NOMO-1 (cell line): Measurements from ENCODE around the gene FAM237B.
"Not testable (repeated sequence)": the region's sequence is repeated elsewhere in the genome, so short reads cannot be mapped to it uniquely, and the experiment has no call there.

Experiments used
- DNase-seq, 2 experiments: peaks; one replicate each; lab custom pipeline; 2025; ENCODE audit not compliant: unreplicated experiment in 2 of 2; lab: John Stamatoyannopoulos, UW

The FAM237B gene

GRCh38 chr7:90320801-90321494, at the start of gene FAM237B:
Gene FAM237B, minus strand, starts transcription at chr7:90321304. Its CDS starts 1,556 bp downstream, at chr7:90319748.
- peak in 1 of 2 experiments; percentile 34 for DNase-seq

GRCh38 chr7:90351987-90352386, 30.9 kb upstream of the FAM237B start:
- DNase-seq, result no peak

- not testable (repeated sequence) for DNase-seq
Measured at GRCh38 chr7:90350032-90350431, 28.9 kb upstream of the FAM237B start.

GRCh38 chr7:90349305-90349704, 28.2 kb upstream of the FAM237B start:
- no peak for DNase-seq

DNA sequence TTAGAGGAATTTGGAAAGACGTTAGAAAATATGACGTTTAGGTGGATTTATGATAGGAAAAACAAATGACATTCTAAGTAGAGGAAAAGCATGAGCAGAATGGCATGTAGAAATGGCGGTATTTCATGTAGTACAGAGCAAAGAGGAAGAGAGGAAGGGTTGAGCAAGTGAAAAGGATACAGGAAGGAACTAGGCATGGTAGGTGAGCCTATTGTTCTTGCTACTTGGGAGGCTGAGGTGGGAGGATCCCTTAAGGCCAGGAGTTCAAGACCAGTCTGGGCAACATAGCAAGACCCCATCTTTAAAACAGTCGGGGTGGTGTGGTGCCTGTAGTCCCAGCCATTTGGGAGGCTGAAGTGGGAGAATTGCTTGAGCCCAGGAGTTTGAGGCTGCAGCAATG, 26.7 kb upstream of the FAM237B start:
- peak; percentile 65 to 88 for DNase-seq

- DNase-seq, result peak; percentile 100
Measured at GRCh38 chr7:90346336-90347125, 25.4 kb upstream of the FAM237B start, which contains the start of gene GTPBP10. Gene GTPBP10, plus strand, starts transcription at chr7:90346716. Its CDS starts 26 bp downstream, at chr7:90346742.

DNA sequence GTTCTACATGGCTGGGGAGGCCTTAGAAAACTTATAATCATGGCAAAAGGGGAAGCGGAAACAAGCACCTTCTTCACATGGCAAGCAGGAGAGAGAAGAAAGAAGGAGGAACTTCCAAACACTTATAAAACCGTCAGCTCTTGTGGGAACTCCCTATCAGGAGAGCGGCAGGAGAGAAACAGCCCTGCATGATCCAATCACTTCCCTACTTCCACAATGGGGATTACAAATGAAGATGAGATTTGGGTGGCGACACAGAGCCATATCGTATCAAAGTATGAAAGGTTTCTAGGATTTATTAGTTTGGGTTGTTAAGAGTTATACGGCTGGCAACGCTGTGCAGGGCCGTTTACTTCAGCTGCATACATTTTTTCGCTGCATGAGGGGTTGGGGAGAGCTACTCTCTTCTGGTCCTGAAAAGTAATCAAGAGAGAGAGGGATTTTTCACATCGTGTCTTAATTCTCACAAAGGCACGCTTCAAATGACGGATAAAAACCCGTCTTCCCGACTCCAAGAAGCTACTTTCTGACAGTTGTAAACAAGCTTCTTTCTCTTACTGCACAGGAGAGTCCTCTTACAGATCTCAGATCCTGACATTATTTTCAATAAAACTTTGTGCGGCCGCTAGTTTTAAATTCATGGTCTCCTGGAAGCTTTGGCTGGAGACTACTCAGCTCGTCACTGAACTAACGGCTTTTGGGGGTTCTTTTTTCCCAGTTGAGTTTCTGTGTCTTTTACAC, 24.7 kb upstream of the FAM237B start:
- DNase-seq, result peak; percentile 32 to 86

DNA sequence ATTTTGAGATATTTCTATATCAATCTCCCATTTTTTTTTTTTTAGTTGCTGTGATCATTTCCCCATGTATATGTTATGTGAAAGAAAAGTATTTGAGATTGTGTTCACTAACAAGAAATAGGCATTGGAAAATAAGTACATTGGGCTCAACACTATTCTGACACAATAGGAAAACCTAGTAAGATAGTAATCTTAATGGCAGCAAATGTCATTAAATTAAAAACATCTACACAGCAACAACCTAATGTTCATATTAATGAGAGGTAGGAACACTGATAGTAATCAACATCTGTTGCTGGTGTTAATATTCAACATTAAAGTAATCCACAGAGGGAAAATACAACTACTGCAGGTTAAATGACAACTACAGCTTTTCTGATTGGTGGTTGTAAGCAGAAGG, 23.9 kb upstream of the FAM237B start:
- no peak for DNase-seq

DNA sequence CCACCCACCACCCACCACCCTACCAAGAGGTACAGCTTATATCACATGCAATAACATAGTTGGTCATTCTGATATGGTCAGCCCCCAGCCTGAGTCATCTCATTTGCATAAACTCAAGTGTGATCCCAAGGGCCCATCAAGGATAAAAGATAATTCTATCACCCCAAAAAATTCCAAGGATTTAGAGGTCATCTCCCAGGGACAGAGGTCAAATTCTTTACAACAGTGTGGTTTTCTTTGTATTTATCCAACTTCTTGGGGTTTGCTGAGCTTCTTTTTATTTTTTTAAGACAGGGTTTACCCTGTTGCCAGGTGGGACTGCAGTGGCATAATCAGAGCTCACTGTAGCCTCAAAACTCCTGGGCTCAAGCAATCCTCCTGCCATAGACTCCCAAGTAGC, 16.0 kb upstream of the FAM237B start:
- no peak for DNase-seq

DNA sequence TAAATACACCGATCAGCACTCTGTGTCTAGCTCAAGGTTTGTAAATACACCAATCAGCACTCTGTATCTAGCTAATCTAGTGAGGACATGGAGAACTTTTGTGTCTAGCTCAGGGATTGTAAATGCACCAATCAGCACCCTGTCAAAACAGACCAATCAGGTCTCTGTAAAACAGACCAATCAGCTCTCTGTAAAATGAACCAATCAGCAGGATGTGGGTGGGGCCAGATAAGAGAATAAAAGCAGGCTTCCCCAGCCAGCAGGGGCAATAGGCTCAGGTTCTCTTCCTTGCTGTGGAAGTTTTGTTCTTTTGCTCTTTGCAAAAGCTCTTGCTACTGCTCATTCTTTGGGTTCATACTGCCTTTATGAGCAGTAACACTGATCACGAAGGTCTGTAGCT, 13.8 kb upstream of the FAM237B start:
- DNase-seq, result not testable (repeated sequence)

GRCh38 chr7:90334193-90334843, 13.2 kb upstream of the FAM237B start:
- DNase-seq, result no peak

DNA sequence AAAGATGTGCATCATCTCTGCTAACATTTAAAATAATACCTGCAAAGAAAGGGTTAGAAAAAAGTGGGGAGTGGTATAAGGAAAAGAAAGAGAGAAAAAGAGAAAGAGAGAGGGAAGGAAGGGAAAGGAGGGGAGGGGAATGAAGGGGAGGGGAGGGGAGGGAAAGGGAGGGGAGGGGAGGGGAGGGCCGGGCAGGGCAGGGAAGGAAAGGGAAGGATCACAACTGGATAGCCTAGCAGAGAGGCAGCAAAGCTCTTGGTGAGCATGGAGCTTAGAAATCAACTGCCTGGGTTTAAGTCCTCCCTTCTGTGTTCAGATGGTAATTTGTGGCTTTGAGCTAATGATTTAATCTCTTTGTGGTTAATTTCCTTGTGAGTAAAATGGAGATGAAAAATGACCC, 5.4 kb upstream of the FAM237B start:
- DNase-seq, result no peak

DNA sequence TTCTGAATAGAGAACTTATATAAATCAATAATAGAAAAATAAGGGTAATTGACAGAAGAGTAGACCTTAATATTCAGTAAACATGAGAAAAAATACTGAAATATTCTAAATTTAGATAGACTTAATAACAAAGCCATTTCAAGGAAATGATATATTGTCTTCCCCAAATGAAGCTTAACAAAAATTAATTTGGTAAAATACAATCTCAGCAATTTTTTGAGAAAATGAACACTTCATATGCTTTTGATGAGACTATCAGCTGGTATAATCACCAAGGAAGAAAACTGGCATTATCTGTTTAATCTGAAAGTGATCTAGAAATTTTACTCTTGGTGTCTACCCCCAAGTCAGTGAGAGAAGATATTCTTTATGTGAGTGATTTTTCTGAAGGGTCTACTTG, 1.7 kb upstream of the FAM237B start:
- DNase-seq, result no peak

GRCh38 chr7:90320418-90320800, 695 bp downstream of the FAM237B start:
- peak in 1 of 2 experiments; percentile 45 for DNase-seq

DNA sequence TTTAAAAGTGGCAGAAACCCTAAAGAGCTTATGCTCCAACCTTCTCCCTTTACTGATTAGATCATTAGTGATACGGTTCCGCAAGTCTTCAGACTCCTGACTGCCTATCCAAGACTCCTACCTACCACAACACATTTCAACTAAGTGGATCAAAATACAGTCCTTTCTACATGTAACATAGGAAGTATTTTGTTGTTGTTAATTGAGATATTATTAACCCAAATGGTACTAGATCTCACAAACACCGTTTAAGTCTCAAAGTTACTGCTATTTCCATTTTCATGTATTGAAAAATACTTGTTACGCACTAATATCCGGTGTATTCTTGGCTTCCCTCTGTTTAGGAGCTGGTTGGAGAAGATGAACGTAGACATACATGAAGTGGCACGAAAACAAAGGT, 1.1 kb downstream of the FAM237B start:
- DNase-seq, result no peak

DNA sequence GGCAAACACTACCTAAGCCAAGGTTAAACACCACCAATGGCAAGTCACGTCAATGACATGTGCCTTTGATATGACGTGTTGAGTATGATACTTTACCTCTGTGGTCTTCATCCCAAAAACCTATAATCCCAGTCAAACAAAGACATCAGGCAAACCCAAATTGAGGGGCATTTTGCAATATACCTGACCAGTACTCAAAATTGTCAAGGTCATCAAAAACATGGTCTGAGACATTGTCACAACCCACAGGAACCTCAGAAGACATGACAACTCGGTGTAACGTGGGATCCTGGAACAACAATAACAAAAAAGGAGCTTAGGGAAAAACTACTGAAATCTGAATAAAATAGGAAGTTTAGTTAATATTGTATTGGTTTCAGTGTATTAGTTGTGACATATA, 7.2 kb downstream of the FAM237B start:
- DNase-seq, result no peak

GRCh38 chr7:90312745-90313144, 8.4 kb downstream of the FAM237B start:
- no peak for DNase-seq

DNA sequence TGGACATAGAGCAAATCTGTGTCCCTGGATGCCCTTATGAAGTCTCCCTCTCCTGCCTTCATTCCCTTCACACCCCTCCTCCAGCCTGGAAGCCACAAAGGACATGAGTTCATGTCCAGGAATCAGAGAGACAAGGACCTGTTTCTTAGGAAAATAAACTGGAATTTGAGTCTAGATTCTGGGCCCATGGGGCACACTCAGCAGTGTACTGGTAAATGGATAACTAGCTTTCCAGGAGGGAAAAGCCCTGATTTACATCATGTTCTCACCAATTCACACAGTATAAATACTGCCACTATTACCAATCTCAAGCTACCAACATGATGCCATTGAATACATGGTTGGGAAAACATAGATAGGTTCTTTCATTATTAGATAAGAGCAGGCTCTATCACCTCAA, 9.9 kb downstream of the FAM237B start:
- DNase-seq, result no peak

DNA sequence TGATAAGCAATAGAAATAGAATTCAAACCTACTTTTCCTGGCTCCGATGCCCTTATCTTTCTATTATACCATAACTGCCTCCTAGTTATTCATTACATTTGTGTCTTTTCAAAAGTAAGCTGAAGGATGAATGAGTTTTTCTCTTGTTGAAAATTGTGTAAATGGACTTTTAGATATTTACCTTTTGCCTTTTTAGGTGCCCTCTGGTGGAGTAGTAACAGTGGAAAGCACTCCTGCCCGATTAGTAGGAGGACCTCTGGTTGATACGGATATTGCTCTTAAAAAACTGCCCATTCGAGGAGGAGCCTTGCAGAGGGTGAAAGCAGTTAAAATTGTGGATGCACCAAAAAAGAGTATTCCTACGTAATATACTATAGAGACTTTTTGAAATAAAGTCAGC, 11.2 kb downstream of the FAM237B start:
- no peak for DNase-seq

DNA sequence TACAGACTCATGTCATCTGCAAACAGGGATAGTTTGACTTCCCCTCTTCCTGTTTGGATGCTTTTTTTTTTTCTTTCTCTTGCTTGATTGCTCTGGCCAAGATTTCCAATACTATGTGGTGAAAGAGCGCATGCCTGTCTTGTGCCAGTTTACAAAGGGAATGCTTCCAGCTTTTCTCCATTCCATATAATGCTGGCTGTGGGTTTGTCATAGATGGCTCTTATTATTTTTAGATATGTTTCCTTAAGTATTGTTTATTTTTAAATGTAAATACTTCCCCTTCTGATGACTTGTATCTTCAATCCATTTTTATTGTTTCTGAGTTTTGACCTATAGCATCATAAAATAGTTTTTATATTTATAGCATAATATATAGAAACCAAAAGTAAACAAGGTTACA, 17.9 kb downstream of the FAM237B start:
- DNase-seq, result no peak
